Naive thymus-derived CD4-positive, alpha-beta T cell (primary cell): ENCODE results near the gene ZNF653. TPM values are rescaled to one million over a fixed set of nuclear protein-coding genes. Genes with fewer than 3 reads are reported as not detected.

Experiments
- ATAC-seq: fragments of 150-1000 bp; cut with Tn5 transposase; 2 replicates; pipeline ENCODE4 v1.10.0; 2021; ENCODE audit warnings: mild to moderate bottlenecking, moderate library complexity
- CTCF ChIA-PET: fragments of 350-600 bp; sonication (Branson Sonifier 250); formaldehyde crosslinking; loops from one replicate; lab custom pipeline; 2021; ENCODE audit warnings: antibody characterized with exemption; lab: Charles Lee
- POLR2A ChIA-PET: fragments of 350-600 bp; sonication (Branson Sonifier 250); formaldehyde crosslinking; loops from one replicate; lab custom pipeline; 2021; ENCODE audit warnings: antibody characterized with exemption, inconsistent platforms; lab: Charles Lee
- DNase-seq, 9 donors: peaks; one replicate each; pipeline versions ENCODE4 v3.0.0 to v3.0.0-alpha.2; 2020 to 2022; ENCODE audit warnings: mixed read lengths in 1 of 9
- H3K27ac ChIP-seq: one replicate; pipeline ENCODE4 v1.7.0; 2013; ENCODE audit warnings: mild to moderate bottlenecking, low read depth, low read length, moderate library complexity
- H3K27me3 ChIP-seq, 2 donors: one replicate each; pipeline ENCODE4 v1.7.0; 2013; ENCODE audit warnings: low read length in 2 of 2, mild to moderate bottlenecking in 2 of 2, moderate library complexity in 2 of 2; ENCODE audit not compliant: control insufficient read depth in 2 of 2, insufficient read depth in 2 of 2
- H3K36me3 ChIP-seq, 3 experiments: 1 replicate in 2 of 3; 2 replicates in 1 of 3; pipeline ENCODE4 v1.7.0; 2013; ENCODE audit warnings: low read length in 3 of 3, mild to moderate bottlenecking in 3 of 3, moderate library complexity in 1 of 3; ENCODE audit not compliant: insufficient read depth in 3 of 3, control insufficient read depth in 2 of 3
- H3K4me1 ChIP-seq, 2 donors: one replicate each; pipeline ENCODE4 v1.7.0; 2013; ENCODE audit warnings: low read length in 2 of 2, mild to moderate bottlenecking in 2 of 2, moderate library complexity in 1 of 2; ENCODE audit not compliant: control insufficient read depth in 2 of 2, insufficient read depth in 2 of 2
- H3K4me3 ChIP-seq: 2 replicates; pipeline ENCODE4 v1.7.0; 2013; ENCODE audit warnings: mild to moderate bottlenecking, low read length
- H3K9me3 ChIP-seq, 3 experiments: 1 replicate in 2 of 3; 2 replicates in 1 of 3; pipeline ENCODE4 v1.7.0; 2013; ENCODE audit warnings: low read length in 3 of 3; ENCODE audit not compliant: control insufficient read depth in 2 of 3
- H3K27ac Mint-ChIP-seq, 9 donors: one replicate each; pipeline ENCODE4 v1.8.0; 2020 to 2022; ENCODE audit warnings: mixed read lengths in 9 of 9, mild to moderate bottlenecking in 8 of 9, moderate library complexity in 5 of 9, inconsistent platforms in 2 of 9
- H3K27me3 Mint-ChIP-seq, 5 donors: one replicate each; pipeline ENCODE4 v1.8.0; 2021 to 2022; ENCODE audit warnings: mixed read lengths in 5 of 5, mild to moderate bottlenecking in 1 of 5
- H3K36me3 Mint-ChIP-seq, 5 donors: one replicate each; pipeline ENCODE4 v1.8.0; 2020 to 2022; ENCODE audit warnings: mixed read lengths in 5 of 5, mild to moderate bottlenecking in 3 of 5, inconsistent platforms in 1 of 5
- H3K4me1 Mint-ChIP-seq, 7 donors: one replicate each; pipeline ENCODE4 v1.8.0; 2020 to 2022; ENCODE audit warnings: mixed read lengths in 7 of 7, mild to moderate bottlenecking in 3 of 7, inconsistent platforms in 1 of 7
- H3K4me3 Mint-ChIP-seq, 10 donors: one replicate each; pipeline ENCODE4 v1.8.0; 2020 to 2022; ENCODE audit warnings: mild to moderate bottlenecking in 10 of 10, mixed read lengths in 10 of 10, moderate library complexity in 6 of 10, inconsistent platforms in 2 of 10
- H3K9me3 Mint-ChIP-seq, 11 donors: one replicate each; pipeline ENCODE4 v1.8.0; 2020 to 2022; ENCODE audit warnings: mixed read lengths in 11 of 11, mild to moderate bottlenecking in 4 of 11, inconsistent platforms in 1 of 11, moderate library complexity in 1 of 11
- intact Hi-C, 2 donors: fragments of 100-400 bp; cut with micrococcal nuclease; formaldehyde crosslinking; loops; one replicate each; pipeline ENCODE4 v1.15.1; 2023
- polyA plus RNA-seq, 2 donors: library from polyadenylated mRNA; unstranded; fragments of 300-500 nt; fragmentation: Illumina TruSeq; gene quantifications; one replicate each; pipeline ENCODE4 v1.2.3, GENCODE V29; 2021
- total RNA-seq, 6 experiments: library from RNA in 5 of 6; stranded (reverse) in 5 of 6; gene quantifications; 1 replicate in 5 of 6; 2 replicates in 1 of 6; pipeline ENCODE4 v1.2.3 and lab custom pipeline; 2021 to 2026

ZNF653 gene
- total RNA-seq: 10 to 100 TPM; 10.0 to 23.9 (median 22.0) TPM
- 1 to 10 TPM; 1.7 to 4.6 TPM for polyA plus RNA-seq
- 6.3 reads per million, percentile 28 among the genes with 10 or more reads in this experiment for total RNA-seq (lab: John Stamatoyannopoulos, UW)

- Mint-ChIP-seq H3K4me1 (peaks cover 10 to 19% (median 15%) of the 10 kb centered on the region in 7 donors), H3K27ac (peak within 1 kb of the TSS; percentile 88 to 96 (median 94)), H3K9me3 (peaks cover 0 to 4% (median 0%) of the 10 kb centered on the region in 11 donors), H3K4me3 (peak within 1 kb of the TSS; percentile 88 to 97 (median 90)), H3K27me3 (peaks cover 0 to 3% (median 0%) of the 10 kb centered on the region in 5 donors), H3K36me3 (peaks cover 0 to 7% (median 4%) of the 10 kb centered on the region in 5 donors)
- H3K27me3 ChIP-seq: no peaks in the 10 kb centered on the region
- ChIA-PET POLR2A (interaction anchor here (0.6 kb wide), 1 partner anchor 23 kb away, joined by 3 read pairs; the partner anchor contains the start of gene ECSIT), CTCF (no interaction called here)
- peaks cover 0 to 10% (median 0%) of the 10 kb centered on the region in 3 experiments for H3K36me3 ChIP-seq
- H3K4me3 ChIP-seq: peak within 1 kb of the TSS; percentile 69
- intact Hi-C loops: loop anchor here (1.0 to 10.0 kb wide), 19 partner anchors 23 to 1713 kb away; partner anchors contain the start of genes ECSIT (in 2 of the 2), ELOF1 (in 2 of the 2), ZNF627 (in 2 of the 2) and CALR (in 1 of the 2)
- H3K27ac ChIP-seq: peak within 1 kb of the TSS; percentile 98
- ATAC-seq (peak; percentile 77), DNase-seq (peak; percentile 88 to 97 (median 94))
- peaks cover 8 to 12% of the 10 kb centered on the region in 2 donors for H3K4me1 ChIP-seq
- no peaks in the 10 kb centered on the region for H3K9me3 ChIP-seq
Observed at GRCh38 chr19:11505504-11506100, at the start of gene ZNF653. Gene ZNF653 (minus strand): TSS chr19:11505839. CDS start chr19:11505786, 53 bp downstream.

GRCh38 chr19:11555246-11555645 lies 49.6 kb upstream of the ZNF653 start:
- Mint-ChIP-seq H3K4me3 (peak overlapping the region in 6 of 10 donors; percentile 8 to 64 (median 38)), H3K9me3 (no peaks in the 10 kb centered on the region), H3K27ac (peak overlapping the region in 4 of 9 donors; percentile 7 to 81 (median 32)), H3K27me3 (no peaks in the 10 kb centered on the region), H3K36me3 (peaks cover 0 to 14% (median 0%) of the 10 kb centered on the region in 5 donors), H3K4me1 (peaks cover 28 to 43% (median 37%) of the 10 kb centered on the region in 7 donors)
- Histone ChIP-seq H3K27ac (no peak overlapping the region), H3K4me3 (no peak overlapping the region), H3K4me1 (peaks cover 12 to 13% of the 10 kb centered on the region in 2 donors), H3K9me3 (no peaks in the 10 kb centered on the region), H3K36me3 (peaks cover 0 to 50% (median 5%) of the 10 kb centered on the region in 3 experiments), H3K27me3 (no peaks in the 10 kb centered on the region)
- CTCF ChIA-PET: no interaction called here
- intact Hi-C loops: loop anchor here in 1 of 2 donors (5.0 kb wide), 1 partner anchor 1363 kb away; the partner anchor contains the start of gene DNMT1
- POLR2A ChIA-PET: no interaction called here
- ATAC-seq (no peak), DNase-seq (no peak)

GRCh38 chr19:11554160-11554559 lies 48.5 kb upstream of the ZNF653 start:
- Mint-ChIP-seq H3K27ac (peak overlapping the region in 2 of 9 donors; percentile 32 to 62), H3K36me3 (peaks cover 0 to 14% (median 0%) of the 10 kb centered on the region in 5 donors), H3K27me3 (no peaks in the 10 kb centered on the region), H3K4me3 (peak overlapping the region in 2 of 10 donors; percentile 12 to 33), H3K4me1 (peaks cover 21 to 36% (median 30%) of the 10 kb centered on the region in 7 donors), H3K9me3 (no peaks in the 10 kb centered on the region)
- H3K36me3 ChIP-seq: peaks cover 0 to 50% (median 5%) of the 10 kb centered on the region in 3 experiments
- no peak overlapping the region for H3K27ac ChIP-seq
- intact Hi-C loops: no loop called here
- POLR2A ChIA-PET: no interaction called here
- ATAC-seq (no peak), DNase-seq (no peak)
- no peak overlapping the region for H3K4me3 ChIP-seq
- no peaks in the 10 kb centered on the region for H3K27me3 ChIP-seq
- no peaks in the 10 kb centered on the region for H3K9me3 ChIP-seq
- CTCF ChIA-PET: no interaction called here
- H3K4me1 ChIP-seq: peaks cover 9 to 11% of the 10 kb centered on the region in 2 donors

GRCh38 chr19:11552666-11553372 lies 47.2 kb upstream of the ZNF653 start:
- Histone ChIP-seq H3K27ac (no peak overlapping the region), H3K9me3 (no peaks in the 10 kb centered on the region), H3K36me3 (peaks cover 0 to 46% (median 5%) of the 10 kb centered on the region in 3 experiments), H3K4me3 (no peak overlapping the region), H3K27me3 (no peaks in the 10 kb centered on the region), H3K4me1 (peaks cover 2 to 3% of the 10 kb centered on the region in 2 donors)
- ChIA-PET CTCF (interaction anchor here (0.6 kb wide), 1 partner anchor 27 kb away, joined by 3 read pairs; no protein-coding TSS in a partner anchor), POLR2A (interaction anchor here (0.6 kb wide), 1 partner anchor 152 kb away, joined by 6 read pairs; no protein-coding TSS in a partner anchor)
- Mint-ChIP-seq H3K27ac (peak overlapping the region in 1 of 9 donors; percentile 67), H3K9me3 (no peaks in the 10 kb centered on the region), H3K36me3 (peaks cover 0 to 14% (median 0%) of the 10 kb centered on the region in 5 donors), H3K4me1 (peaks cover 15 to 24% (median 20%) of the 10 kb centered on the region in 7 donors), H3K4me3 (no peak overlapping the region), H3K27me3 (no peaks in the 10 kb centered on the region)
- ATAC-seq: no peak
- DNase-seq: no peak
- intact Hi-C loops: no loop called here

GRCh38 chr19:11551603-11552235 lies 46.1 kb upstream of the ZNF653 start:
- ATAC-seq (no peak), DNase-seq (no peak)
- no peaks in the 10 kb centered on the region for H3K27me3 ChIP-seq
- H3K4me3 ChIP-seq: no peak overlapping the region
- H3K9me3 ChIP-seq: no peaks in the 10 kb centered on the region
- no peak overlapping the region for H3K27ac ChIP-seq
- intact Hi-C loops: no loop called here
- CTCF ChIA-PET: no interaction called here
- Mint-ChIP-seq H3K27me3 (no peaks in the 10 kb centered on the region), H3K27ac (no peak overlapping the region), H3K36me3 (peaks cover 0 to 10% (median 0%) of the 10 kb centered on the region in 5 donors), H3K4me1 (peaks cover 9 to 15% (median 12%) of the 10 kb centered on the region in 7 donors), H3K4me3 (no peak overlapping the region), H3K9me3 (no peaks in the 10 kb centered on the region)
- no peaks in the 10 kb centered on the region for H3K4me1 ChIP-seq
- POLR2A ChIA-PET: no interaction called here
- peaks cover 0 to 46% (median 5%) of the 10 kb centered on the region in 3 experiments for H3K36me3 ChIP-seq

- H3K27ac ChIP-seq: no peak overlapping the region
- Mint-ChIP-seq H3K4me1 (peaks cover under 1 to 6% (median 1%) of the 10 kb centered on the region in 7 donors), H3K4me3 (no peak overlapping the region), H3K9me3 (no peaks in the 10 kb centered on the region), H3K36me3 (peaks cover 0 to 8% (median 0%) of the 10 kb centered on the region in 5 donors), H3K27ac (peak overlapping the region in 1 of 9 donors; percentile 64), H3K27me3 (peaks cover 0 to under 1% (median 0%) of the 10 kb centered on the region in 5 donors)
- peaks cover 0 to 37% (median 5%) of the 10 kb centered on the region in 3 experiments for H3K36me3 ChIP-seq
- ChIA-PET CTCF (interaction anchor here (0.8 kb wide), 1 partner anchor 10 kb away, joined by 3 read pairs; no protein-coding TSS in a partner anchor), POLR2A (no interaction called here)
- ATAC-seq (no peak), DNase-seq (no peak)
- H3K4me3 ChIP-seq: no peak overlapping the region
- no peaks in the 10 kb centered on the region for H3K4me1 ChIP-seq
- intact Hi-C loops: no loop called here
- no peaks in the 10 kb centered on the region for H3K9me3 ChIP-seq
- H3K27me3 ChIP-seq: no peaks in the 10 kb centered on the region
Observed at GRCh38 chr19:11550265-11550664, 44.6 kb upstream of the ZNF653 start.
